ENCODE results near the gene SIGLEC1.

SIGLEC1 gene

GRCh38 chr20:3671986-3672546, 40.3 kb downstream of the SIGLEC1 start:
- no peak for DNase-seq (ENCODE audit: low read depth)
- no peak overlapping the region for H3K4me3 ChIP-seq (ENCODE audit: low read depth, low read length)
- TF ChIP-seq CTCF (IDR thresholded peaks at IDR 0.05; ENCODE audit: insufficient read depth, low read depth, low read length, missing control alignments), result no peak

GRCh38 chr20:3670945-3671344, 41.5 kb downstream of the SIGLEC1 start:
- DNase-seq (ENCODE audit: low read depth), result no peak
- TF ChIP-seq CTCF (IDR thresholded peaks at IDR 0.05; ENCODE audit: insufficient read depth, low read depth, low read length, missing control alignments), result no peak
- H3K4me3 ChIP-seq (ENCODE audit: low read depth, low read length), result no peak overlapping the region

- H3K4me3 ChIP-seq (ENCODE audit: low read depth, low read length), result no peak overlapping the region
- TF ChIP-seq CTCF (IDR thresholded peaks at IDR 0.05; ENCODE audit: insufficient read depth, low read depth, low read length, missing control alignments), result no peak
- DNase-seq (ENCODE audit: low read depth), result no peak
Observed at GRCh38 chr20:3670511-3670910, 41.9 kb downstream of the SIGLEC1 start.

- TF ChIP-seq CTCF (IDR thresholded peaks at IDR 0.05; ENCODE audit: insufficient read depth, low read depth, low read length, missing control alignments), result no peak
- no peak for DNase-seq (ENCODE audit: low read depth)
- no peak overlapping the region for H3K4me3 ChIP-seq (ENCODE audit: low read depth, low read length)
Observed at GRCh38 chr20:3669710-3670367, 42.6 kb downstream of the SIGLEC1 start.

- H3K4me3 ChIP-seq (ENCODE audit: low read depth, low read length), result no peak overlapping the region
- no peak for DNase-seq (ENCODE audit: low read depth)
- TF ChIP-seq CTCF (IDR thresholded peaks at IDR 0.05; ENCODE audit: insufficient read depth, low read depth, low read length, missing control alignments), result no peak
Observed at GRCh38 chr20:3667434-3668037, 44.9 kb downstream of the SIGLEC1 start.

- DNase-seq (ENCODE audit: low read depth), result no peak
- no peak overlapping the region for H3K4me3 ChIP-seq (ENCODE audit: low read depth, low read length)
- TF ChIP-seq CTCF (IDR thresholded peaks at IDR 0.05; ENCODE audit: insufficient read depth, low read depth, low read length, missing control alignments), result no peak
Observed at GRCh38 chr20:3663858-3664257, 48.5 kb downstream of the SIGLEC1 start.
